HG03571 (cell line): ENCODE measurements around the gene JADE2.
"Not testable (repeated sequence)": the region's sequence is repeated elsewhere in the genome, so short reads cannot be mapped to it uniquely, and the experiment has no call there.

Experiments
- ATAC-seq: cut with Tn5 transposase; IDR thresholded peaks from one replicate; pipeline ENCODE4 v1.9.1; 2021; ENCODE audit not compliant: unreplicated experiment

JADE2 gene

GRCh38 chr5:134524826-134525682 lies at the start of gene JADE2:
TSS of gene JADE2 (plus strand) at chr5:134525670. CDS start at chr5:134535858, 10,188 bp downstream.
- ATAC-seq: no peak

- ATAC-seq: no peak
Observed at GRCh38 chr5:134477462-134478245, 47.8 kb upstream of the JADE2 start.

- ATAC-seq: no peak
Observed at GRCh38 chr5:134479839-134480238, 45.6 kb upstream of the JADE2 start.

GRCh38 chr5:134489227-134489944 lies 36.1 kb upstream of the JADE2 start:
- no peak for ATAC-seq

GRCh38 chr5:134490255-134490924 lies 35.1 kb upstream of the JADE2 start:
- ATAC-seq: no peak

- ATAC-seq: no peak
Observed at GRCh38 chr5:134490925-134491271, 34.6 kb upstream of the JADE2 start.

GRCh38 chr5:134491841-134492442 lies 33.5 kb upstream of the JADE2 start:
- no peak for ATAC-seq

GRCh38 chr5:134492568-134492967 lies 32.9 kb upstream of the JADE2 start:
- no peak for ATAC-seq

- ATAC-seq: no peak
Observed at GRCh38 chr5:134493461-134494055, 31.9 kb upstream of the JADE2 start.

GRCh38 chr5:134494780-134495179 lies 30.7 kb upstream of the JADE2 start:
- ATAC-seq: no peak

- not testable (repeated sequence) for ATAC-seq
Observed at GRCh38 chr5:134499905-134500304, 25.6 kb upstream of the JADE2 start.

- ATAC-seq: no peak
Observed at GRCh38 chr5:134500699-134501430, 24.6 kb upstream of the JADE2 start.

GRCh38 chr5:134502259-134502658 lies 23.2 kb upstream of the JADE2 start:
- no peak for ATAC-seq

GRCh38 chr5:134503088-134503936 lies 22.2 kb upstream of the JADE2 start:
- peak; percentile 79 for ATAC-seq

GRCh38 chr5:134503937-134504437 lies 21.5 kb upstream of the JADE2 start:
- no peak for ATAC-seq

- no peak for ATAC-seq
Observed at GRCh38 chr5:134504629-134505300, 20.7 kb upstream of the JADE2 start.

GRCh38 chr5:134506054-134507039 lies 19.1 kb upstream of the JADE2 start:
- ATAC-seq: no peak
